CD4-positive, alpha-beta T cell treated with Interferon gamma for 1 hour (primary cell): Measurements from ENCODE around the gene GIMAP5.

ENCODE experiments used
- DNase-seq: peaks from one replicate; pipeline ENCODE4 v3.0.0-alpha.2; 2020

The GIMAP5 gene

GRCh38 chr7:150778014-150778737, 41.0 kb downstream of the GIMAP5 start:
- no peak for DNase-seq

DNA sequence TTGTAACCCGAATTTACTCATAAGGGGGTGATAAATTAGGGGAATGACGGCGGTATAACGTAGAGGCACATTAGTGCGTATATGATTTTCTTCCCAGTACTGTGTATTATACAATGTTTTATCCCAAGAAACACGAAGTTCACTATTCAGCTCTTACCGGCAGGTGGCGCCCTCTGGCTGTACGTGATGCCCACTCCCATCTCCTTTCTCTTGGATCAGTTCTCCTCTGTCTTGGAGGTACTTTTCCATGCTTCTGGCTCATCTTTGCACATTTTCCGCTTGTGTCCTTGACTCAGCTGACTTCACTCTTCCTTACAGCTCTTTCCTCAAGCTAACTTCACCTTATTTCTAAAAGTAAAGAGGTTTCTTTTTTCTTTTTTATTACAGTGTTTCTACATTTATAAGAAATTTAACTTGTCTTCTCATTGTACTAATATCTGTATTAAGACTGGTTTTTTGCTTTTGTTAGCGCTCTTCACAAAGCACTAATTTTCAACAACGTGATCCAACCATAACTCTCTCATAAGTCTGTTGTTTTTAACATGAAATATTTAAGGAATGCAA, 41.6 kb downstream of the GIMAP5 start:
- DNase-seq = peak; percentile 52

DNA sequence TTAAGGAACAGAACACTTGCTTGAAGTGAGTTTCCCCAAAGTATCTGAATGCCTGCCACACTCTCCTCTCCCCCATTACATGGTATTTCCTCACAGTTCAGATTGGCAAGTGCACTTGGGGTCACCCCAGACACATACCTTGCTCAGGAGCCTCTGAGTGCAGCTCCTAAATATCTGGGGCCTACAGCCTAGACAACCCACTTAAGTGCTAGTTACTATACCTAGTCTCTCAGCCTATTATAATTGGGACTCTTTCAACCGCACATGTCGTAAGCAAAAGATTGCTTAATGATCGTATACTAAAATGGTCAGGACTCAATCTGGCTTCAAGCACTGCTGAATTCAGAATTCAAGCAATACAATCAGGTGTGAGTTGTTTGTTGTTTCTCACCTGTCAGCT, 43.1 kb downstream of the GIMAP5 start:
- DNase-seq = no peak

DNA sequence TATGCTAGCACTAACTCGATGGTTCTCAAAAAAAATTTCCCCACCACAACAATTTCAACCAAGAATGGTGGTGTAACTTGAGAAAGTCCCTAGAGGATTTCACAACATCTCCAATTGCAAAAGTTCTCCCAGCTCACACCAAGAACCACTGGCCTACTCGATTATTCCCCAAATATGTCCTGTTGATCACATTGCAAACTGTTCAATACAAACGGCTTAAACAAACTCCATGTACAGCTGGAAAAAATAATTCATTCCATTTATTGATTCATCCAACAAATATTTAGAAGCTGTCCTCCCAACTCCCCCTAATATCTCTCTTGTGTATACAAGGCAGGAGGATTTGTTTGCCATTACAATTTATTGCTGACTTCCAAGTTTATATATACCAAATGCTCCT, 43.9 kb downstream of the GIMAP5 start:
- no peak for DNase-seq

GRCh38 chr7:150781961-150782360, 44.7 kb downstream of the GIMAP5 start:
- no peak for DNase-seq

DNA sequence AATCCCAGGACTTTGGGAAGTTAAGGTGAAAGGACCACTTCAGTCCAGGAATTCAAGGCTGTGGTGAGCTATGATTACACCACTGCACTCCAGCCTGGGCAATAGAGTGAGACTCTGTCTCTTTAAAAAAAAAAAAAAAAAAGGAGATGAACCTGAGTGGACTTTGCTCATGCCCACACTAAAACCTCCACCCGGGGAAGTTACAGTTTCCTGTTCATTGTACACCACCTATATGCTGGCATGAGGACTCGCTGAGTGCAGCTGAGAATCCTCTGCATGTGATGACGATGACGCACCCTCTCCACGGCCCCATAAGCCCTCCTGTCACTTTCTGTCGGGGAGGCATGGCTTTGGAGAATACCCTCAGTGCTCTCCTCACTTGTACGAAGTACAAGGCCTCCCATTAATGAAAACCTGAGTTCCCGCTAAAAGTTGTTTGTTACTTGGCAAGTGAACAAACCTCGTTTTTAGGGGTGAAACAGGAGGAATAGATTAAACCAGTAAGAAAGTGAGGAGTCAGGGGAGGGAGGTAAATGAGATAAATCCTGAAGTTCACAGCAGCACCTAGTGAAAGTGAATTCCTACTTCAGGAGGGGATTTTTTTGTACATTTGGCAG, 47.0 kb downstream of the GIMAP5 start:
- DNase-seq = peak; percentile 36

DNA sequence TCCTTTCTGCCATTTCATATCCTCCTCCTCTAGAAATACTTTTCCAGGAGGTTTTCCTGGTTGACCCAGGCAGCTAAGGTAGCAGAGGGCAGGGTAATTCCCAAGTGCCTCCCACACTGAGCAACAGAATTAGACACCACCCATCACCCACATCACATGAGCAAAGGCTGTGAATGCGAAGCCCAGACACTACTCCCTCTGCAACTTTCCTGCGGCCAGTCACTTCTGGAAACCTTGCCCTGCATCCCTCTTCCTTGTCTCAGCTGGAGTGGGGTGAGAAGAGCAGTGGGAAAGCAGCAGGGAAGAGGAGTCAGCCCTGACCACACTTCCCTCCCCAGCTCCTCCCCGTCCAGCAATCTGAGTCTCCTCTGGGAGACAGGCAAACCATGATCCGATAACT, 47.7 kb downstream of the GIMAP5 start:
- DNase-seq = no peak

DNA sequence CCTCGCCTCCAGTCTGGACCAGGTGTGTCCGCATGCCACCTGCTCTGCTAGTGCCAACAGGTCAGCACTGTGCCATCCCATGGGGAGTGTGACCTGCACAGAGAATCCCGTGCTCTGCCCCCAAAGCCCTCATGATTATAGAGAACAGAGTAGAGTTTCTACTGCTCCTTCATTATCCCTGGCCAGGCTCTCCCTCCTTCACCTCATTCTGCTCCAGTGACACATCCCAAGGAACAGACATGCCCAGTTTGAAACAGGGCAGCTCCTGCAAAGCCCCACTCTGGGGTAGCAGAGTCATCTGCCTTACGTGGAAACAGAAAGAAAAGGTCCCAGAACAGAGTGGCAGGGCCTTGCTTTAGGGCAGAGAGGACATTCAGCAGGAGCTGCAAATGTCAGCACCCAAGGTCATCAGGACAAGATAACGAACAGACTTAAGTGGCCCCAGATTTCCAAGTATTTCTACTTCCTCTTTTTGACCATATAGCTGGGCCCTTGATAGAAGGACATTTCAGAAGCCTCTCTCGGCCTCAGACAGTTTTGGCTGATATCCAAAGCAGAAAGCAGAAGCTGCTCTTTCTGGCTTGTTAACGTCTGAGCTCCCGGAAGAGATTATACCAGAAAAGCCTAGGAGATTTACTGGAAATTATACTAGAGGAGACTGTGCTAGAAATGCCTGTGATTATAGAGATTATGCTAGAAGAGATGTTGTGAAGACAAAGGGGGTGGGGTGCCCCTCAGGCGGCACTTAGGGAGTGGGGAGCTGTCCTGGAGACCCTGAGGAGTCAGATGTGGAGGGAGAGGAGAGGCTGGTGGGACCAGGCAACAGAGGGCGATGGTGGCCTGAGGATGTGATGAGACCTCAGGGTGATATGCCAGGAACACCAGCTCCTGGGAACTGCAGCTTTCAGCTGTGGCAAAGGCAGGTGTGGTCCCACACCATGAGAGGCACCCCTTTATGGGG, 50.4 kb downstream of the GIMAP5 start:
- peak; percentile 52 for DNase-seq

- no peak for DNase-seq
Observed at GRCh38 chr7:150788474-150789269, 51.5 kb downstream of the GIMAP5 start.

DNA sequence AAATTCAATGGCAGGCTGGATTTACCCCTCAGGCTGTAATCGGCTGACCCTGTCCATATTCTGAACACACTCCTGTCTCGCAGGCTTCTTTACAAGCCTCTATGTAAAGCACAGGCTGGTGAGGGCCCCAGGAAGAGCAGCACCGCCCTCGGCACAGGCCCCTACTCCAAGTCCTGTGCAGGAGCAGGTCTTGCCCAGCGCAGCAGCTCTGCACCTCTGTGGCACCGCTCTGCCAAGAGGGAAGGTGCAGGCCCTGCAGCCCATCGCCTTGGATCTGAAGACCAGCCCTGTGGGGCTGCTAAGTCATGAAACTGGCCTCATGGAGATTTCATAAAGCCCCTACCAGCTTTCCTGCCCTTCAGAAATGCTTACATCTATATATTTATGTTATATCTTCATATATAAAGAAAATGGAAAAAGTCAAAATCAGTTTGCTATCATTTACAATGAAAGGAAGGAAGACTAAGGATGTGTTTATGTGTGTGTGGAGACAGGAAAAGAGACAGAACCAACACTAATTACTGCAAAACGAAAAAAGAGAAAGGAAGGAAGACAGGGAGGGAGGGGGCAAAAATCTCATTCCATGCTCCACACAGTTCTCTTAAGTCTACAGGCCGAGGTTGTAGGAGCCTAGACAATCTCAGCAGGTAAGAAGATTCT, 53.3 kb downstream of the GIMAP5 start:
- no peak for DNase-seq

GRCh38 chr7:150791304-150791703, 54.1 kb downstream of the GIMAP5 start:
- DNase-seq = no peak

DNA sequence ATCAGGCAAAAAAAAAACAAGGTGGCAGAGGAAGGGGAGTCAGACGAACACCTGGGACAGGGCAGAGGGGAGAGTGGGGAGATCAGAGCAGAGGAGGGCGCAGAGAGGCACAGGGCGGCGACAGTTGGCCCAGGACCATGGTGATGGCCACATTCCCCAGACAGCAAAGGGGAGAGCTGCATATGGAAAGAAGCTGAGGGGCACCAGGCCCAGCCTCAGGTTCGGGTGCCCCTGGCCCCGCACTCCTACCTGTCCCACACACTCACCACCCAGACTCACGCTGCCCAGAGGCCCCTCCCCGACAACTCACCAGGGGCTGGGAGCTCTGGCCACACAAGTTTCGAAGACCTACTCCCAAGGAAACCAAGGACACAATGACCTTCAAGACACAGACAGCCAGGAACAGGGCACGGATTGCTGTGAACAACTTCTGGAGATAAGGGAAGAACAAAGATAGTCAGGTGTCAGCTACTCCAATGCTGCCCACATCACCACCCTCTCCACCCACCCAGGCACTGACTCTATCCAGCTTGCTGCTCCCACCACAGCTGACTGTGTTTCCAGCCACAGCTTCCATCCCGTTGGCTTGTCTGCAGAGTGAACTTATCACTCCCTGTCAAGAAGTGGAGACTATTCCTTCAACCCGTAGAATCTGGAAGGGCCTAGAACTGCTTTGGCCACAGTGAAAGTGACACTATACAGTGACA, 54.7 kb downstream of the GIMAP5 start:
- no peak for DNase-seq
